Fibroblast of lung (primary cell): ENCODE measurements around the gene RAB25. TPM values are rescaled to one million over a fixed set of nuclear protein-coding genes. Genes with fewer than 3 reads are reported as not detected.
A peak's percentile ranks its signal among the peaks of the same experiment; 100 is the strongest.

Source experiments
- DNase-seq, 2 donors: peaks; one replicate each; pipeline versions ENCODE4 v3.0.0 to v3.0.0-alpha.2; 2010; ENCODE audit warnings: low read depth in 2 of 2
- H2AFZ ChIP-seq: 2 replicates; pipeline ENCODE4 v1.5.1; 2012; ENCODE audit warnings: low read length, control low read depth, inconsistent platforms
- H3K27ac ChIP-seq: 2 replicates; pipeline ENCODE4 v1.5.1; 2011; ENCODE audit warnings: low read length, control low read depth; ENCODE audit not compliant: insufficient read depth
- H3K27me3 ChIP-seq: 2 replicates; pipeline ENCODE4 v1.5.1; 2011; ENCODE audit warnings: mild to moderate bottlenecking, low read length; ENCODE audit not compliant: control insufficient read depth, insufficient read depth
- H3K36me3 ChIP-seq: 2 replicates; pipeline ENCODE4 v1.5.1; 2011; ENCODE audit warnings: low read length; ENCODE audit not compliant: control insufficient read depth, insufficient read depth
- H3K4me1 ChIP-seq: 2 replicates; pipeline ENCODE4 v1.5.1; 2011; ENCODE audit warnings: low read length; ENCODE audit not compliant: control insufficient read depth, insufficient read depth; ENCODE audit errors: extremely low read depth
- H3K4me2 ChIP-seq: 2 replicates; pipeline ENCODE4 v1.5.1; 2011; ENCODE audit warnings: low read length, control low read depth; ENCODE audit not compliant: insufficient read depth; ENCODE audit errors: extremely low read depth
- H3K4me3 ChIP-seq, 4 experiments: fragments of 200-600 bp in 1 of 4; sonication (generic) in 1 of 4; replicated peaks in 1 of 4; 2 replicates each; pipeline ENCODE4 v1.5.1; 2011 to 2016; ENCODE audit warnings: low read length in 4 of 4, low read depth in 3 of 4, mild to moderate bottlenecking in 3 of 4, control low read depth in 2 of 4, inconsistent platforms in 1 of 4, mixed read lengths in 1 of 4; ENCODE audit not compliant: insufficient read depth in 1 of 4; ENCODE audit errors: control extremely low read depth in 1 of 4
- H3K79me2 ChIP-seq: 2 replicates; pipeline ENCODE4 v1.5.1; 2012; ENCODE audit warnings: mild to moderate bottlenecking, low read length, inconsistent platforms; ENCODE audit not compliant: control insufficient read depth, insufficient read depth
- H3K9ac ChIP-seq: 2 replicates; pipeline ENCODE4 v1.5.1; 2011; ENCODE audit warnings: mild to moderate bottlenecking, low read length, control low read depth; ENCODE audit not compliant: insufficient read depth
- H3K9me3 ChIP-seq: 2 replicates; pipeline ENCODE4 v1.5.1; 2012; ENCODE audit warnings: low read depth, low read length; ENCODE audit not compliant: control insufficient read depth, insufficient read depth
- H4K20me1 ChIP-seq: 2 replicates; pipeline ENCODE4 v1.5.1; 2011; ENCODE audit warnings: low read length; ENCODE audit not compliant: control insufficient read depth, insufficient read depth; ENCODE audit errors: extremely low read depth
- EZH2 ChIP-seq: IDR thresholded peaks from 2 replicates; pipeline ENCODE4 v1.5.1; 2012; ENCODE audit warnings: low read length, control low read depth, mild to moderate bottlenecking; ENCODE audit errors: missing control alignments
- polyA plus RNA-seq, 2 donors: library from polyadenylated mRNA; depleted of rRNA in 1 of 2; stranded (reverse) in 1 of 2; unstranded in 1 of 2; fragments of >200 nt; gene quantifications; 2 replicates each; pipeline ENCODE4 v1.2.1, GENCODE V29; 2011 to 2012; ENCODE audit warnings: missing spikeins in 1 of 2
- total RNA-seq: library from RNA; depleted of rRNA; stranded (reverse); fragments of >200 nt; gene quantifications from 2 replicates; pipeline ENCODE4 v1.2.1, GENCODE V29; 2014
- TF ChIP-seq, protein P1 (sequence below), 2 donors: IDR thresholded peaks in 1 of 2; conservative IDR thresholded peaks in 1 of 2; 1 replicate in 1 of 2; 2 replicates in 1 of 2; pipeline ENCODE4 v1.5.1; 2011 to 2012; ENCODE audit warnings: low read length in 2 of 2, control low read depth in 1 of 2, inconsistent platforms in 1 of 2, low read depth in 1 of 2, mild to moderate bottlenecking in 1 of 2

The RAB25 gene
- total and polyA plus RNA-seq, 2 donors (not counting 1 experiment from before 2014, with no cell fraction given) = not detected

DNA sequence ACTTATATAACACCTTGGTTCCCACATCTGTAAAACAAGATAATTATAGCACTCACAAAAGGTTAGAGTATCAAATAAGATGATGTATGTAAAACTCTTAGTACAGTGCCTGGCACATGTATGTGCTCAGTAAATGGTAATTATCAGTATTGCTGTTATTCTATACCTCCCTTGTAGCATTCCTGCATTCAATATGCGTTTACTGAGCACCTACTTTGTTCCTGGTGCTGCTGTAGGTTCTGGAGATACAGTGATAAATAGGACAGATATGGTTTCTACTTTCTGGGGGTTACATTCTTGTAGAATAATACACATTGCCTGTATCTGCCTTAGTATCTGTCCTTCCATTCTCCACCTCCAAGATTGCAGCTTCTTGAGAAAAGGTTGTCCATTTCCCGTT lies 39.0 kb upstream of the RAB25 start:
- Histone ChIP-seq H3K4me2 (no peak overlapping the region), H3K79me2 (peaks cover 25% of the 10 kb centered on the region), H3K9ac (no peak overlapping the region), H3K4me3 (no peak overlapping the region), H3K9me3 (no peaks in the 10 kb centered on the region), H2AFZ (no peak overlapping the region), H3K27ac (no peak overlapping the region), H4K20me1 (no peaks in the 10 kb centered on the region), H3K36me3 (peaks cover 3% of the 10 kb centered on the region), H3K27me3 (no peaks in the 10 kb centered on the region), H3K4me1 (no peaks in the 10 kb centered on the region)
- no peak for DNase-seq
- TF ChIP-seq EZH2 = no peak
- TF ChIP-seq, protein P1, sequence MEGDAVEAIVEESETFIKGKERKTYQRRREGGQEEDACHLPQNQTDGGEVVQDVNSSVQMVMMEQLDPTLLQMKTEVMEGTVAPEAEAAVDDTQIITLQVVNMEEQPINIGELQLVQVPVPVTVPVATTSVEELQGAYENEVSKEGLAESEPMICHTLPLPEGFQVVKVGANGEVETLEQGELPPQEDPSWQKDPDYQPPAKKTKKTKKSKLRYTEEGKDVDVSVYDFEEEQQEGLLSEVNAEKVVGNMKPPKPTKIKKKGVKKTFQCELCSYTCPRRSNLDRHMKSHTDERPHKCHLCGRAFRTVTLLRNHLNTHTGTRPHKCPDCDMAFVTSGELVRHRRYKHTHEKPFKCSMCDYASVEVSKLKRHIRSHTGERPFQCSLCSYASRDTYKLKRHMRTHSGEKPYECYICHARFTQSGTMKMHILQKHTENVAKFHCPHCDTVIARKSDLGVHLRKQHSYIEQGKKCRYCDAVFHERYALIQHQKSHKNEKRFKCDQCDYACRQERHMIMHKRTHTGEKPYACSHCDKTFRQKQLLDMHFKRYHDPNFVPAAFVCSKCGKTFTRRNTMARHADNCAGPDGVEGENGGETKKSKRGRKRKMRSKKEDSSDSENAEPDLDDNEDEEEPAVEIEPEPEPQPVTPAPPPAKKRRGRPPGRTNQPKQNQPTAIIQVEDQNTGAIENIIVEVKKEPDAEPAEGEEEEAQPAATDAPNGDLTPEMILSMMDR (conservative IDR thresholded peaks at IDR 0.05 in 1 of 2, IDR thresholded peaks at IDR 0.05 in 1 of 2; ENCODE audit: low read depth in 1 of 2, low read length in 2 of 2) = no peak

DNA sequence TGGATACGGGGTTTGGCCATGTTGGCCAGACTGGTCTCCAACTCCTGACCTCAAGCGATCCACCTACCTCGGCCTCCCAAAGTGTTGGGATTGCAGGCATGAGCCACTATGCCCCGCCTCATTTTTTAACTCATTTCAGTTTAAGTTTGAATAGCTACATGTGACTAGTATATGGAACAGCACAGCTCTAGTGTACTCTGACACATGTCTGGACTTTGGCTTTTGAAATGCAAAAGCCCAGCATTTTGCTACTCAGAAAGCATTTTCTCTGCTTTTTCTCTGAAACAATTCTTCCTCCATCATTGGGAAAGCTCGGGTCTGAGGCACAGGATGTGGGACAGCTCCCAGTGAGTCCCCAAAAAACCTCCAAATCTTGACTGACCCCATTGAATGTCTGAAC lies 36.2 kb upstream of the RAB25 start:
- no peak for TF ChIP-seq EZH2
- TF ChIP-seq, protein P1 (conservative IDR thresholded peaks at IDR 0.05 in 1 of 2, IDR thresholded peaks at IDR 0.05 in 1 of 2; ENCODE audit: low read depth in 1 of 2, low read length in 2 of 2) = no peak
- DNase-seq = no peak
- Histone ChIP-seq H3K4me2 (no peak overlapping the region), H3K27ac (no peak overlapping the region), H3K4me3 (no peak overlapping the region), H3K36me3 (no peaks in the 10 kb centered on the region), H3K27me3 (no peaks in the 10 kb centered on the region), H3K9ac (no peak overlapping the region), H2AFZ (no peak overlapping the region), H3K79me2 (peaks cover 9% of the 10 kb centered on the region), H3K9me3 (no peaks in the 10 kb centered on the region), H3K4me1 (no peaks in the 10 kb centered on the region), H4K20me1 (no peaks in the 10 kb centered on the region)

- Histone ChIP-seq H3K36me3 (no peaks in the 10 kb centered on the region), H3K4me2 (no peak overlapping the region), H3K27me3 (no peaks in the 10 kb centered on the region), H2AFZ (peak overlapping the region; percentile 93), H4K20me1 (no peaks in the 10 kb centered on the region), H3K79me2 (no peaks in the 10 kb centered on the region), H3K4me3 (no peak overlapping the region), H3K4me1 (no peaks in the 10 kb centered on the region), H3K9me3 (no peaks in the 10 kb centered on the region), H3K27ac (no peak overlapping the region), H3K9ac (no peak overlapping the region)
- no peak for TF ChIP-seq EZH2
- TF ChIP-seq, protein P1 (conservative IDR thresholded peaks at IDR 0.05 in 1 of 2, IDR thresholded peaks at IDR 0.05 in 1 of 2; ENCODE audit: low read depth in 1 of 2, low read length in 2 of 2) = peak; percentile 52 to 78
- DNase-seq = peak; percentile 36 to 39
These were observed 35.1 kb upstream of the RAB25 start for GRCh38 chr1:156025876-156026275.
